RWPE1 (cell line): ENCODE measurements around the gene ANKRA2.

Experiments used
- CTCF ChIA-PET: fragments of 350-600 bp; sonication (Branson Sonifier 250); formaldehyde crosslinking; extraction: SDS; loops from one replicate; lab custom pipeline; 2021; lab: Yijun Ruan, JAX
- POLR2A ChIA-PET: fragments of 400-600 bp; formaldehyde crosslinking; extraction: SDS; loops from one replicate; lab custom pipeline; 2020; ENCODE audit warnings: antibody characterized with exemption; ENCODE audit not compliant: low non-redundant PET; lab: Yijun Ruan, JAX
- DNase-seq: peaks from one replicate; pipeline ENCODE4 v3.0.0; 2012; ENCODE audit warnings: low spot score
- H3K27ac ChIP-seq: fragments of 450-650 bp; 2 replicates; pipeline ENCODE4 v1.5.1; 2017
- CTCF ChIP-seq: fragments of 450-650 bp; conservative IDR thresholded peaks from 2 replicates; pipeline ENCODE4 v1.5.1; 2017; ENCODE audit warnings: low read depth, mild to moderate bottlenecking

Gene ANKRA2

GRCh38 chr5:73544429-73545402 lies 20.7 kb downstream of the ANKRA2 start:
- H3K27ac ChIP-seq = peak overlapping the region; percentile 45; the same call in 1 of the 2 replicates
- ChIA-PET POLR2A (no interaction called here), CTCF (no interaction called here)
- peak; percentile 53 for DNase-seq
- TF ChIP-seq CTCF = no peak

- ChIA-PET CTCF (interaction anchor here (0.6 to 1.3 kb wide), 5 partner anchors 13 to 1784 kb away, joined by 3 to 4 read pairs (median 3); no protein-coding TSS in a partner anchor), POLR2A (interaction anchor here (0.6 to 1.0 kb wide), 4 partner anchors 23 to 221 kb away, joined by 3 to 6 read pairs (median 4); partner anchors contain the start of gene BTF3)
- H3K27ac ChIP-seq = no peak overlapping the region
- DNase-seq = no peak
- TF ChIP-seq CTCF = no peak
These were observed 23.4 kb downstream of the ANKRA2 start for GRCh38 chr5:73542020-73542419.

GRCh38 chr5:73540192-73540591 lies 25.2 kb downstream of the ANKRA2 start:
- TF ChIP-seq CTCF = no peak
- POLR2A ChIA-PET = interaction anchor here (0.5 kb wide), 1 partner anchor 578 kb away, joined by 5 read pairs; no protein-coding TSS in a partner anchor
- CTCF ChIA-PET = interaction anchor here (1.2 to 1.5 kb wide), 2 partner anchors 19 to 86 kb away, joined by 5 to 7 read pairs; no protein-coding TSS in a partner anchor
- H3K27ac ChIP-seq = peak overlapping the region; percentile 45; the same call in 1 of the 2 replicates
- peak; percentile 78 for DNase-seq

GRCh38 chr5:73539730-73540129 lies 25.7 kb downstream of the ANKRA2 start:
- no peak for TF ChIP-seq CTCF
- ChIA-PET POLR2A (interaction anchor here (0.5 kb wide), 1 partner anchor 577 kb away, joined by 5 read pairs; no protein-coding TSS in a partner anchor), CTCF (interaction anchor here (1.2 to 1.5 kb wide), 2 partner anchors 18 to 85 kb away, joined by 5 to 7 read pairs; no protein-coding TSS in a partner anchor)
- DNase-seq = no peak
- H3K27ac ChIP-seq = no peak overlapping the region

GRCh38 chr5:73534971-73535370 lies 30.5 kb downstream of the ANKRA2 start:
- no peak for DNase-seq
- H3K27ac ChIP-seq = no peak overlapping the region
- CTCF ChIA-PET = interaction anchor here (1.3 kb wide), 1 partner anchor 309 kb away, joined by 5 read pairs; no protein-coding TSS in a partner anchor
- POLR2A ChIA-PET = no interaction called here
- no peak for TF ChIP-seq CTCF

GRCh38 chr5:73534011-73534644 lies 31.3 kb downstream of the ANKRA2 start:
- CTCF ChIA-PET = interaction anchor here (1.0 kb wide), 1 partner anchor 15 kb away, joined by 3 read pairs; no protein-coding TSS in a partner anchor
- POLR2A ChIA-PET = no interaction called here
- H3K27ac ChIP-seq = no peak overlapping the region
- no peak for DNase-seq
- TF ChIP-seq CTCF = no peak
